BLaER1 treated with 17β-estradiol and CSF1 and Interleukin-3, amounts not matched to agents 10 nM and 100 nM (cell line): ENCODE data around the gene RBM26.

ENCODE experiments used
- H3K27ac ChIP-seq, 11 experiments: shearing (Covaris generic); formaldehyde crosslinking; 2 replicates each; pipeline ENCODE4 v1.8.1; 2022
- H3K27me3 ChIP-seq, 11 experiments: shearing (Covaris generic); formaldehyde crosslinking; 2 replicates each; pipeline ENCODE4 v1.8.1; 2022
- H3K36me3 ChIP-seq, 11 experiments: shearing (Covaris generic); formaldehyde crosslinking; 2 replicates each; pipeline ENCODE4 v1.8.1; 2022
- H3K4me1 ChIP-seq, 10 experiments: shearing (Covaris generic); formaldehyde crosslinking; 2 replicates each; pipeline ENCODE4 v1.8.1; 2022
- H3K4me2 ChIP-seq, 11 experiments: shearing (Covaris generic); formaldehyde crosslinking; 2 replicates each; pipeline ENCODE4 v1.8.1; 2022
- H3K4me3 ChIP-seq, 10 experiments: shearing (Covaris generic); formaldehyde crosslinking; 2 replicates each; pipeline ENCODE4 v1.8.1; 2022
- H3K9ac ChIP-seq, 11 experiments: shearing (Covaris generic); formaldehyde crosslinking; 2 replicates each; pipeline ENCODE4 v1.8.1; 2022
- H3K9me3 ChIP-seq, 11 experiments: shearing (Covaris generic); formaldehyde crosslinking; replicated peaks in 1 of 11; 2 replicates each; pipeline ENCODE4 v1.8.1; 2022
- H4K20me1 ChIP-seq, 11 experiments: shearing (Covaris generic); formaldehyde crosslinking; 2 replicates each; pipeline ENCODE4 v1.8.1; 2022
- Cebpa-rat ChIP-seq, 11 experiments: shearing (Covaris generic); IDR thresholded peaks; 2 replicates each; pipeline ENCODE4 v1.8.1; 2022

Gene RBM26

GRCh38 chr13:79376843-79377242 lies 29.2 kb downstream of the RBM26 start:
- H4K20me1 ChIP-seq, result peaks cover 15 to 71% (median 36%) of the 10 kb centered on the region in 11 experiments; a peak in 21 of 22 replicates
- no peak for TF ChIP-seq Cebpa-rat (IDR thresholded peaks at IDR 0.05)
- no peaks in the 10 kb centered on the region for H3K4me1 ChIP-seq
- H3K36me3 ChIP-seq, result peaks cover 54 to 81% (median 60%) of the 10 kb centered on the region in 11 experiments
- no peak overlapping the region for H3K27ac ChIP-seq
- H3K4me3 ChIP-seq, result no peak overlapping the region
- no peaks in the 10 kb centered on the region for H3K27me3 ChIP-seq
- no peak overlapping the region for H3K9ac ChIP-seq
- no peak overlapping the region for H3K4me2 ChIP-seq
- no peaks in the 10 kb centered on the region for H3K9me3 ChIP-seq

GRCh38 chr13:79374578-79374977 lies 31.5 kb downstream of the RBM26 start:
- Histone ChIP-seq H3K9ac (no peak overlapping the region), H3K36me3 (peaks cover 77 to 85% (median 82%) of the 10 kb centered on the region in 11 experiments), H3K27me3 (no peaks in the 10 kb centered on the region), H3K4me1 (no peaks in the 10 kb centered on the region), H3K4me2 (no peak overlapping the region), H3K27ac (no peak overlapping the region), H3K9me3 (no peaks in the 10 kb centered on the region), H3K4me3 (no peak overlapping the region), H4K20me1 (peaks cover 9 to 50% (median 24%) of the 10 kb centered on the region in 11 experiments; a peak in 21 of 22 replicates)
- no peak for TF ChIP-seq Cebpa-rat (IDR thresholded peaks at IDR 0.05)

- Histone ChIP-seq H4K20me1 (peaks cover 6 to 43% (median 24%) of the 10 kb centered on the region in 11 experiments; a peak in 21 of 22 replicates), H3K4me1 (no peaks in the 10 kb centered on the region), H3K36me3 (peaks cover 78 to 86% (median 82%) of the 10 kb centered on the region in 11 experiments), H3K27me3 (no peaks in the 10 kb centered on the region), H3K9me3 (no peaks in the 10 kb centered on the region), H3K4me3 (no peak overlapping the region), H3K4me2 (no peak overlapping the region), H3K9ac (no peak overlapping the region), H3K27ac (no peak overlapping the region)
- TF ChIP-seq Cebpa-rat (IDR thresholded peaks at IDR 0.05), result no peak
Observed at GRCh38 chr13:79373916-79374315, 32.1 kb downstream of the RBM26 start.

GRCh38 chr13:79369226-79369625 lies 36.8 kb downstream of the RBM26 start:
- H4K20me1 ChIP-seq, result peaks cover 6 to 29% (median 16%) of the 10 kb centered on the region in 11 experiments; a peak in 19 of 22 replicates
- H3K27ac ChIP-seq, result no peak overlapping the region
- H3K9ac ChIP-seq, result no peak overlapping the region
- H3K36me3 ChIP-seq, result peaks cover 79 to 89% (median 85%) of the 10 kb centered on the region in 11 experiments
- no peak overlapping the region for H3K4me3 ChIP-seq
- no peak overlapping the region for H3K4me2 ChIP-seq
- no peak for TF ChIP-seq Cebpa-rat (IDR thresholded peaks at IDR 0.05)
- H3K4me1 ChIP-seq, result no peaks in the 10 kb centered on the region
- no peaks in the 10 kb centered on the region for H3K9me3 ChIP-seq
- no peaks in the 10 kb centered on the region for H3K27me3 ChIP-seq

GRCh38 chr13:79365981-79366380 lies 40.1 kb downstream of the RBM26 start:
- no peak for TF ChIP-seq Cebpa-rat (IDR thresholded peaks at IDR 0.05)

GRCh38 chr13:79361299-79361698 lies 44.8 kb downstream of the RBM26 start:
- H3K9me3 ChIP-seq, result no peaks in the 10 kb centered on the region
- no peaks in the 10 kb centered on the region for H3K27me3 ChIP-seq
- H3K4me2 ChIP-seq, result no peak overlapping the region
- H3K36me3 ChIP-seq, result peaks cover 89 to 100% (median 96%) of the 10 kb centered on the region in 11 experiments
- TF ChIP-seq Cebpa-rat (IDR thresholded peaks at IDR 0.05), result no peak
- no peak overlapping the region for H3K27ac ChIP-seq
- H3K4me1 ChIP-seq, result no peaks in the 10 kb centered on the region
- H4K20me1 ChIP-seq, result peaks cover 0 to 28% (median 5%) of the 10 kb centered on the region in 11 experiments; a peak in 8 of 22 replicates
- H3K9ac ChIP-seq, result no peak overlapping the region
- H3K4me3 ChIP-seq, result no peak overlapping the region

More at GRCh38 chr13:79365981-79366380, 40.1 kb downstream of the RBM26 start:
- Histone ChIP-seq H4K20me1 (peaks cover 0 to 38% (median 14%) of the 10 kb centered on the region in 11 experiments; a peak in 14 of 22 replicates), H3K9ac (no peak overlapping the region), H3K27me3 (no peaks in the 10 kb centered on the region), H3K4me3 (no peak overlapping the region), H3K36me3 (peaks cover 96 to 100% (median 99%) of the 10 kb centered on the region in 11 experiments), H3K27ac (no peak overlapping the region), H3K4me1 (no peaks in the 10 kb centered on the region), H3K4me2 (no peak overlapping the region), H3K9me3 (no peaks in the 10 kb centered on the region)

GRCh38 chr13:79360095-79360494 lies 46.0 kb downstream of the RBM26 start:
- Histone ChIP-seq H3K4me3 (no peak overlapping the region), H3K27me3 (no peaks in the 10 kb centered on the region), H3K36me3 (peaks cover 90 to 100% (median 97%) of the 10 kb centered on the region in 11 experiments), H3K4me1 (no peaks in the 10 kb centered on the region), H3K27ac (no peak overlapping the region), H4K20me1 (peaks cover 0 to 23% (median 3%) of the 10 kb centered on the region in 11 experiments; a peak in 7 of 22 replicates), H3K4me2 (no peak overlapping the region), H3K9me3 (no peaks in the 10 kb centered on the region), H3K9ac (no peak overlapping the region)
- no peak for TF ChIP-seq Cebpa-rat (IDR thresholded peaks at IDR 0.05)

- Histone ChIP-seq H3K9me3 (no peaks in the 10 kb centered on the region), H3K27ac (no peak overlapping the region), H3K4me2 (no peak overlapping the region), H3K27me3 (no peaks in the 10 kb centered on the region), H3K9ac (no peak overlapping the region), H3K4me3 (no peak overlapping the region), H3K4me1 (no peaks in the 10 kb centered on the region), H4K20me1 (peaks cover 0 to 23% (median under 1%) of the 10 kb centered on the region in 11 experiments; a peak in 5 of 22 replicates), H3K36me3 (peaks cover 90 to 100% (median 97%) of the 10 kb centered on the region in 11 experiments)
- TF ChIP-seq Cebpa-rat (IDR thresholded peaks at IDR 0.05), result no peak
Observed at GRCh38 chr13:79359064-79359463, 47.0 kb downstream of the RBM26 start.

- no peak overlapping the region for H3K9ac ChIP-seq
- H3K27ac ChIP-seq, result no peak overlapping the region
- no peak overlapping the region for H3K4me3 ChIP-seq
- H4K20me1 ChIP-seq, result peaks cover 0 to 12% (median 3%) of the 10 kb centered on the region in 11 experiments; a peak in 6 of 22 replicates
- H3K36me3 ChIP-seq, result peaks cover 86 to 100% (median 95%) of the 10 kb centered on the region in 11 experiments
- H3K4me1 ChIP-seq, result no peaks in the 10 kb centered on the region
- no peak for TF ChIP-seq Cebpa-rat (IDR thresholded peaks at IDR 0.05)
- H3K27me3 ChIP-seq, result no peaks in the 10 kb centered on the region
- no peak overlapping the region for H3K4me2 ChIP-seq
- no peaks in the 10 kb centered on the region for H3K9me3 ChIP-seq
Observed at GRCh38 chr13:79354285-79354684, 51.8 kb downstream of the RBM26 start.

GRCh38 chr13:79353693-79354092 lies 52.4 kb downstream of the RBM26 start:
- no peak for TF ChIP-seq Cebpa-rat (IDR thresholded peaks at IDR 0.05)
- Histone ChIP-seq H3K4me2 (no peak overlapping the region), H3K36me3 (peaks cover 82 to 100% (median 94%) of the 10 kb centered on the region in 11 experiments), H3K4me1 (no peaks in the 10 kb centered on the region), H3K4me3 (no peak overlapping the region), H3K9me3 (no peaks in the 10 kb centered on the region), H4K20me1 (peaks cover 0 to 13% (median 3%) of the 10 kb centered on the region in 11 experiments; a peak in 6 of 22 replicates), H3K27me3 (no peaks in the 10 kb centered on the region), H3K9ac (no peak overlapping the region), H3K27ac (no peak overlapping the region)
